NCI-H524 treated with DMSO at 0.1 percent for 48 hours (cell line): ENCODE data around the gene NRF1.
"Not testable (repeated sequence)": the region's sequence is repeated elsewhere in the genome, so short reads cannot be mapped to it uniquely, and the experiment has no call there.

ENCODE experiments used
- DNase-seq: peaks from one replicate; lab custom pipeline; 2025; lab: John Stamatoyannopoulos, UW

NRF1 gene

DNA sequence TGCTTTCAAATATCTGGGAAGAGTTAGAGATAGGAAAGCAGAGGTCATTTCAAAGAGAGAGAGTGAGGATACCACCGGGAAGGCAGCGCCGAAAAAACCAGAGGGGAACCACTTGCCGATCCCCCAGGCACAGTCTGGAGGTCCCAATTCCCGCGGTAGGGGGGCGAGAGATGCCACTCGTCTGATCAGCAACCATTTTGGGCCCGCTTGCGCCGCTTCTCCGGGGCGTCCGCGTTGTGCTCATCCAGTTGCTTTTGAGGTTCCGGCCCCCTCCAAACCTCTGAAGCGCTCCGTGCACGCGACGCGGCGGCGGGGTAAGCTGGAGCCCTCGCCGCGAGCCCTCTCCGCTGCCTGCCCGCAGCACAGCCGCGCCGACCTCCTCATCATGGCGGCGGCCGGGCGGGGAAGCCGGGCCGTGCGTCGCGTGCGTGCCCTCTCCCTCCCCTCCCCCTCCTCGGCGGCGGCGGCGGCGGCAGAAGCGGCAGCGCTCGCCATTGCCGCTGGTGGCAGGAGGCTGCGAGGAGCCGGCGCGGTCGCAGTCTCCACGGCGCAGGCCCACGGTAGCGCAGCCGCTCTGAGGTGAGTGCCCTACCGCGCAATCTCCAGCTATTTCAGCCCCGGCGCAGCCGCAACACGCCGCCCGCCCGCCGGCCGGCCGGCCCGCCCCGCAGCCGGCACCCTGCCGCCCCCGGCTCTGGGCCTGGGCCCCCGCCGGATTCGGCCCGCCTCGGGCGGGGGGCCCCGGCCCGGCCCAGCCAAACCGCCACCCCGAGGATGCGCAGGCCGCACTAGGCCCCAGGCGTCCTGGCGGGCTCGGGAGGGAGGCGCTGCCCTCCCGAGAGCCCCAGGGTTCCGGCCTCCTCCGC lies at the start of gene NRF1:
Gene NRF1 (plus strand): TSS at position 475 of the 866 bp plus-strand sequence. CDS start 45,632 bp downstream, outside the sequence.
- no peak for DNase-seq

DNA sequence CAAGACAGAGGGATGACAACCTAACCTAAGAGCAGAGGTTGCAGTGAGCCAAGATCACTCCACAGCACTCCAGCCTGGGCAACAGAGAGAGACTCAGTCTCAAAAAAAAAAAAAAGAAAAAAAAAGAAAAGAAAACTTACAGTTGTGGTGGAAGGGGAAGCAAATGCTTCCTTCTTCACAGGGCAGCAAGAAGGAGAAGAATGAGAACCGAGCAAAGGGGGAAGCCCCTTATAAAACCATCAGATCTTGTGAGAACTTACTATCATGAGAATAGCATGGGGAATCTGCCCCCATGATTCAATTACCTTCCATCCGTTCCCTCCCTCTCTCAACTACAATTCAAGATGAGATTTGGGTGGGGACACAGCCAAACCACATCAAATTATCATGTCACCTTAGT lies 45.2 kb upstream of the NRF1 start:
- not testable (repeated sequence) for DNase-seq

DNA sequence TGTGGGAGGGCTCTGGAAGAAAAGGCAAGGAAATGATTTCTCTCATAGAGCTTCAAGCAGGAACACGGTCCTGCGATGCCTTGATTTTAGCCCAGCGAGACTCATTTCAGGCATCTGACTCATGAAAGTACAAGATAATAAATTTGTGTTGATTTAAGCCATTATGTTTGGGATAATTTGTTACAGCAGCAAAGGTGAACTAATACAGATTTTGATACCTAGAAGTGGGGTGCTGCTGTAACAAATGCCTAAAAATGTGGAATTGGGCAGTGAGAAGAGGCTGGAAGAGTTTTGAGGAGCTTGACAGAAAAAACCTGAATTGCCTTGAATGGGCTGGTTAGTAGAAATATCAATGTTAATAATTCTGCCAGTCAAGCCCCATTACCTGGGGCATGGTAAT lies 44.1 kb upstream of the NRF1 start:
- DNase-seq, result no peak

- DNase-seq, result no peak
Measured at GRCh38 chr7:129568240-129568639, 43.3 kb upstream of the NRF1 start.

DNA sequence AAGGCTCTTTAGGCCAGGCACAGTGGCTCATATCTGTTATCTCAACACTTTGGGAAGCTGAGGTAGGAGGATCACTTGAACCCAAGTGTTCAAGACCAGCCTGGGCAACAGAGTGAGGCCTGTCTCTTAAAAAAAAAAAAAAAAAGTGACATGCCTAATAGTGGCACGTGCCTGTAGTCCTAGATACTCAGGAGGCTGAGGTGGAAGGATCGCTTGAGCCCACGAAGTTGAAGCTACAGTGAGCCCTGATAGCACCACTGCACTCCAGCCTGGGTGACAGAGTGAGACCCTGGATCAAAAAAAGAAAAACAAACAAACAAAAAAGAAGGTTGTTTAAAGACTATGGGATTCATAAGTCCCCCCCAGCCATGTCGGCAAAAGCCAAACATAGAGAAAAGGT lies 42.2 kb upstream of the NRF1 start:
- no peak for DNase-seq

DNA sequence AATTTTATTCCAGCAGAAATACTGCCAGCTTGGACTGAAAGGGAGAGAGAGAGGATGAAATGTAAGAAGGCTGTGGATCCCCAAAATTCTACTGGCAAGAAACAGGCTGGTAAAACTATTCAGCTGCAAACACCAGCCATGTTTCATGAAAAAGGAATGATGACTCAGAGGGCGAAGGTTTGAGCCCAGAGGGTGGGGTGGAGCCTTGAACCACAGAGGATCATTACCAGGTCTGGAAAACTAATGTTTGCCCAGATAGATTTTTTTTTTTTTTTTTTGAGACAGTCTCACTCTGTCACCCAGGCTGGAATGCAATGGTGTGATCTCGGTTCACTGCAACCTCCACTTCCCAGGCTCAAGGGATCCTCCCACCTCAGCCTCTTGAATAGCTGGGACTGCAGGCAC lies 41.7 kb upstream of the NRF1 start:
- no peak for DNase-seq

- no peak for DNase-seq
Measured at GRCh38 chr7:129571201-129571600, 40.3 kb upstream of the NRF1 start.

DNA sequence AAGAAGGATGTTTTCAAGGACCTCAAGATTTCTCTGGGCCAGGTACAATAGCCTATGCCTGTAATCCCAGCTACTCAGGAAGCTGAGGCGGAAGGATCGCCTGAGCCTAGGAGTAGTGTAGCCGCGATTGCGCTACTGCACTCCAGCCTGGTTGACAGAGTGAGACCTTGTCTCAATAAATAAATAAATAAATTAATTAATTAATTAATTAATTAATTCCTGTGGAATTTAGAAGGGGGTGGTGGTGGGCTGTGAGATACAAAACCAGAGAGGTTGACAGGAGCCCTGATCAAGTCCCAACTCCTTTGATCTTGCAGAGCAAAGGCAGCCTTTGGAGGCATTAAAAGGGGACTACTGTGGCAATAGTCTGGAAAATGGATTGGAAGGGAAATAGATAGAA lies 39.3 kb upstream of the NRF1 start:
- no peak for DNase-seq

DNA sequence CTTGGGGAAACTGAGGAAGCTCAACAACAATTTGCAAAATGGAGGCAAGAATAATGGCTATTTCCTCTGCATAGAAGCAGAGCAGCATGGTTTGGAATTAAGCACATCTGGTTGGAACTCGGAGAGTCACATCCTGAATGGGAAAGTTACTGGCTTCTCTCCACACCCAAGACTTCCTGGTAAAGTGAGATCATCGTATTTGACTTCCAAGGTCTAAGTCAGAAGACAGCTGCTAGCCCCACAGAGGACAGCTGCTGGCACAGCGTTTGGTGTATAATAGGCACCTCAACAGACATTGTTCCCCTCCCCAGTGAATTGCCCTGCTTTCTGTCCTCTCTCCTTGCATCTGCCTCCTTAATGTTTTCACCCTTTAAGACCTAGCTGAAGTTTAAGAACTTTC lies 37.0 kb upstream of the NRF1 start:
- DNase-seq, result no peak

- no peak for DNase-seq
Measured at GRCh38 chr7:129575699-129576098, 35.8 kb upstream of the NRF1 start.

DNA sequence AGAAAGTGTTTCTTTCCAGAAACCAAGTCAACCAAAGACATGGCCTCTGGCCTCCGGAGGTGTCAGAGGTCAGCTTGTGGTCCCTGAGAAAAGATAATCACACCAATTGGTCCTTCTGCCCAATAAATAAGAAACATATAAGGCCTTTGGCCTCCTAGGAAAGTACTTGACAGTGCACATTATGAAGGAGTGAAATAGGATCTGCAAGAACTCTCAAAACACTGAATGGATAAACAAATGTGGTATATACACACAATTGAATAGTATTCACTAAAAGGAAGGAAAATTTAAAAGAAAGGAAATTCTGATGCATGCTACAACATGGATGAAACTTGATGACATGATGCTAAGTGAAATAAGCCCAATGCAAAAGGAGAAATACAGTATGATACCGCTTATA lies 35.4 kb upstream of the NRF1 start:
- DNase-seq, result no peak

DNA sequence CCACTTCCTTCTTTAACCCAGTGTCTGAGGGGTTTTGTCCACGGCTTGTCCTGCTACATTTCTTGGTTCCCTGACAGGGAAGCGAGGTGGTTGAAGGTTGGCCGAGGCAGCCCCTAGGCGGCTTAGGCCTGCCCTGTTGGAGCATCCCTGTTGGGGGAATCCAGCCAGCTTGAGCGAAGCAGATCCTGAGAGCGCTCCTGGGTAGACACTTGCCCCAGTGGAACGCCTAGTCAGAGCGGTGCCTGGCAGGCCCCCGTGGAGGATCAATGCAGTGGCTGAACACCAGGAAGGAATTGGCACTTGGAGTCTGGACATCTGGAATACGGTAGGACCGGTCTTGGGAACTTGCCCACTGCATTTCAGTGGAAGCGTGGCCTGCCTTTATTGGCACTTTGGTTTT lies 32.7 kb upstream of the NRF1 start:
- no peak for DNase-seq

DNA sequence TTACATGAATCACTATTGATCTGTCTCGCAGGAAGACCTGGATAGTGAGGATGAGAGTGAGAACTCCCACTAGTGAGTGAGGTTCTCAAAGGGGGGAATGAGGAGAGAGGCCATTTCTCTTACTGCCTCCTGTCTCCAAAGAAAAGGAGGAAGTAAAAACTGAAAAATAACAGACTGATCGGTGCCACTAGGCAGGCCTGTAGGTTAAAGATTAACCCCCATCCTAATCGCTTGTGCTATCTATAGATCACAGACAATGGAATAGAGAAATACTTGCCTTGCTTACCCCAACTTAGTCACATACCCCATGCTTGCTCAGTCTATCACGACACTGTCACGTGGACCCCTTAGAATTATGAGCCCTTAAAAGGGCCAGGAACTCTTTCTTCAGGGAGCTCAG lies 25.3 kb upstream of the NRF1 start:
- DNase-seq, result not testable (repeated sequence)

DNA sequence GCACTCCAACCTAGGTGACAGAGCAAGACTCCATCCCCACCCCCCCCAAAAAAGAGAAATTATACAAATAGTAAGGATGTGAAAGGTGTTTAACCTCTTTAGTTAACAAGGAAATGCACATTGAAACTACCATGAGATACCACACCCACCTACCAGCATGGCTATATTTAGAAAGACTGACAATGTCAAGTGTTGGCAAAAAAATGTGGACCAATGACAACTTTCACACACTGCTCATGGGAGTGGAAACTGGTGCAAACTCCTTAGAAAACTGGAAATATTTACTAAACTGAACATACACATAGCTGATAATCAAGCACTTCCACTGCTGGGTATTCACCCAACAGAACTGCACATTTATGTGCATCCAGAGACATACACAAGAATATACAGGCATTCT lies 23.3 kb upstream of the NRF1 start:
- no peak for DNase-seq

- no peak for DNase-seq
Measured at GRCh38 chr7:129591868-129592267, 19.7 kb upstream of the NRF1 start.

- not testable (repeated sequence) for DNase-seq
Measured at GRCh38 chr7:129596386-129596785, 15.1 kb upstream of the NRF1 start.

- no peak for DNase-seq
Measured at GRCh38 chr7:129597672-129598071, 13.8 kb upstream of the NRF1 start.

DNA sequence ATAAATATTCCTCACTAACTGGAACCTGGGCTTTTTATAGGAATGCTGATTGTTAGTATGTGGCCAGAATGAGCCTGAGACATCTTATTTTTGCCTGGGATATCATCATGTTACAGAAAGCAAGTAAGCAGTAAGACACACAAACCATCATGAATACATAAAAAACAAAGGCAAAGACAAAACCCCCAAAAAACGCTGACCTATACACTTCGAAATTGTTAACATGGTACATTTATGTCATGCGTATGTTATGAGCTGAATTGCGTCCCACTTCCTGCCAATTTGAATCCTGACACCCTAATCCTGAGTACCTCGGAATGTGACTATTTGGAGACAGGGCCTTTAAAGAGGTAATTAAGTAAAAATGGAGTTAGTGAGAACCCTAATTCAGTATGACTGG lies 12.3 kb upstream of the NRF1 start:
- no peak for DNase-seq

DNA sequence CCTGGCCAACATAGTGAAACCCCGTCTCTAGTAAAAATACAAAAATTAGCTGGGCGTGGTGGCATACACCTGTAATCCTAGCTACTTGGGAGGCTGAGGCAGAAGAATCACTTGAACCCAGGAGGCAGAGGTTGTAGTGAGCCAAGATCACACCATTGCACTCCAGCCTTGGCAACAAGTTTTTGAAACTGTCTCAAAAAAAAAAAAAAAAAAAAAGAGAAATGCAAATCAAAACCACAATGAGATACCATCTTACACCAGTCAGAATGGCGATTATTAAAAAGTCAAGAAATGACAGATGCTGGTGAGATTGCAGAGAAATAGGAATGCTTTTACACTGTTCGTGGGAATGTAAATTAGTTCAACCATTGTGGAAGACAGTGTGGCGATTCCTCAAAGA lies 7.9 kb upstream of the NRF1 start:
- not testable (repeated sequence) for DNase-seq

GRCh38 chr7:129604021-129604420 lies 7.5 kb upstream of the NRF1 start:
- DNase-seq, result not testable (repeated sequence)

DNA sequence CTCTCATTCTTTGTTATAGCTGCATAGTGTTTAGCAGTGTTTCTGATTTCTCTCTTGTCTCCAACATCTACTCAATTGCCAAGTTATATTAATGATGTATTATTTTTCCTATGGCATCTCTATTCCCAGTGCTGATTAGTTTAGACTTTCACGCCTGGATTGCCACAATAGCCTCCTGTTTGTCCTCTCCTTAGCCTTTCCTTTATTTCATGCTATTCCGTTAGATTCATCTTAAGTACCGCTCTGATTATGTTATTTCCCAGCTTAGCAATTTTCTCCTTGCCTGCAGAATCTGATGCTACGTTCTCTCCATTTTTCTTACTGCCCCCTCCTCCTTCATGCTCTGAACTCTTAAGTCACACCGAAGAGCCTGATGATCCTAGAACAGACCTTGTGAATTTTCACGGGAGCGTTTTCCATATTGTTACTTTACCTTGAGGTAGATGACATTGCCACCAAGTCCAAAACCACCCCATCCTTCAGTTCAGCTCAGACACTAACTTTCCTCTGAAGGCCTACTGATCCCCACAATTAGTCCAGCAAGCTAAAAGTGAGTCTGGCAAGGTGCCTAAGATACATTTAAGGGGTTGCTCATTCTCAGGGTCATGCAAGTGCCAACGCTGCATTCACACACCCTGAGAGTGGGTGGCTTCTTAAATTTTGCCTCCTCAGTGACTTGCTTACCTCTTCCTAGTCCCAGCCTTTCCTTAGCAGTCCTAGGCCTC lies 6.6 kb upstream of the NRF1 start:
- no peak for DNase-seq

GRCh38 chr7:129605960-129606614 lies 5.4 kb upstream of the NRF1 start:
- DNase-seq, result no peak

DNA sequence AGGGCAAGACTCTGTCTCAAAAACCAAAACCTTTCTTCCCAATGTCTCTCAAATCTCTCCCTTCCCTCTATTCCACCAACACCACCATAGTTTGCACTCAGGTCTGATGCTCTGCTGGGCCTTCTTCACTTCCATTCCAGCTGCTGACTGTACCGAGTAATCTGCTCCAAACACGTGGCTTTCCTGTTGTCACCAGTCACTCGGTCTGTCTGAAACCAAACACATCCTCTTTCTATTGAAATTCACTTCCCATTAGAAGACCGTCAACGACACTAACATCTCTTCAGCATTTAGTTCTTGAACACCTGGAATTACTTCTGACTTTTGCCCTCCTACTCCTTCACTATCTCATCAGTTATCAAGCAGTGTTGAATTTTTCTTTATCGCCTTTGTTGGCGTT lies 4.7 kb upstream of the NRF1 start:
- no peak for DNase-seq
